SKM-1 (cell line): ENCODE measurements around the gene NOC2L.
"Not testable (repeated sequence)": the region's sequence is repeated elsewhere in the genome, so short reads cannot be mapped to it uniquely, and the experiment has no call there.

ENCODE experiments used
- DNase-seq: peaks from one replicate; lab custom pipeline; 2025; ENCODE audit not compliant: unreplicated experiment; lab: John Stamatoyannopoulos, UW

NOC2L gene

DNA sequence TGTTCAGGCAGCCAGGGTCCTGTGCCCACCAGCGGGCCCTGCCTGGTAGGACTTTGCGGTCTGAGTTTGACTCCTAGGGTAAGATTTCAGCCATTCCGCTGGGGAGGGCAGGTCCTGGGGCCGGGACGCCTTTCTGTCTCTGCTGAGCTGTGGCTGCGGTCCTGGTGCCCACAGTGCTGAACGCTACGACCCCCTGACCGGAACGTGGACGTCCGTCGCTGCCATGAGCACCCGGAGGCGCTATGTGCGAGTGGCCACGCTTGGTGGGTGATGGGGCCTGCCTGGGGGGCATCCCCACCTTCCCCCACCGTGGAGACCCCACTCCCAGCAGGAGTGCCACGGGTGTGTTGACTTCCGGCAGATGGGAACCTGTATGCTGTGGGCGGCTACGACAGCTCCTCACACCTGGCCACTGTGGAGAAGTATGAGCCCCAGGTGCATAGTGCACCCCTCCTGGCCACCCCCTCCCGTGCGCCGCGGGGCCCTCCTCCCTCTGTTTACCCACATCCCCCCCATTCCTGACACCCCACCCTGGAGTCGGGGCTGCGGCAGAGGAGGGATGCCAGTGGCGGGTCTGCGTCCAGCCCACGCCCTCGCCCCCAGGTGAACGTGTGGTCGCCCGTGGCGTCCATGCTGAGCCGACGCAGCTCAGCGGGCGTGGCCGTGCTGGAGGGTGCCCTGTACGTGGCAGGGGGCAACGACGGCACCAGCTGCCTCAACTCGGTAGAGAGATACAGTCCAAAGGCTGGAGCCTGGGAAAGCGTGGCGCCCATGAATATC, 4.9 kb upstream of the NOC2L start:
- DNase-seq: no peak

DNA sequence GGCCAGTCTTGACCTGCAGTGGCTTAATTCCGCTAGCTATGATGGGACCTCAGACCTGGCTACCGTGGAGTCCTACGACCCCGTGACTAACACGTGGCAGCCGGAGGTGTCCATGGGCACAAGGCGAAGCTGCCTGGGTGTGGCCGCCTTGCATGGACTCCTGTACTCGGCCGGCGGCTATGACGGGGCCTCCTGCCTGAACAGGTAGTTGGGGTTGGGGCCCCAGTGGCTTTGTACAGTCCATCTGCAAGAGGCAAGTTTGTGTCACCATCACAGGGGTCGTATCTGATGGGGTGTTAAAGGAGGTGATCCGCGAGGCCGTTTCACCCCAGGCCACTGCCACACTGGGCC, 4.2 kb upstream of the NOC2L start:
- DNase-seq: no peak

DNA sequence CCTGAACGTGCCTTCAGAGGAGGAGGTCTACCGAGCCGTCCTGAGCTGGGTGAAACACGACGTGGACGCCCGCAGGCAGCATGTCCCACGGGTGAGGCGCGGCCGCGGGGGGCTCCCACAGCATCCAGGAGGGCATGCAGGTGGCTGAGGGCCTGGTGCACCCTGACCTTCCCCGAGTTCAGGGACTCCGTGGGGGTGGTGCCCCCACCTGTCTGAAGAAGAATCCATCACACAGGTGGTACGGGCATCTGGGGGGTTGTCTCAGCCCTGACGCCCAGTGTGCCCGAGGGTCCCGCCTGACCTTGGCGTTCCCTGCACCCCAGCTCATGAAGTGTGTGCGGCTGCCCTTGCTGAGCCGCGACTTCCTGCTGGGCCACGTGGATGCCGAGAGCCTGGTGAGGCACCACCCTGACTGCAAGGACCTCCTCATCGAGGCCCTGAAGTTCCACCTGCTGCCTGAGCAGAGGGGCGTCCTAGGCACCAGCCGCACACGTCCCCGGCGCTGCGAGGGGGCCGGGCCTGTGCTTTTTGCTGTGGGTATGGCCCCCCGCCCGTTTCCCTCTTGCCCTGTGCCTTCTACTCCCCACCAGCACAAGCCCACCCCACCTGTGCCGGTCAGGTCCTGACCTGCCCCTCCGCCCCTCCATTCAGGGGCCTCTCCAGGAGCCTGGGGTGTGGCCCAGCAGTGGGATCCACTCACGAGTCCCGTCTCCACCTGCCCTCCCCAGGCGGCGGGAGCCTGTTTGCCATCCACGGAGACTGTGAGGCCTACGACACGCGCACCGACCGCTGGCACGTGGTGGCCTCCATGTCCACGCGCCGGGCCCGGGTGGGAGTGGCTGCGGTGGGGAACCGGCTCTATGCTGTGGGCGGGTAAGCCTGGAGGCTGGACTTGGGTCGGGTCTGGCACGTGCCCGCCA, 3.6 kb upstream of the NOC2L start:
- no peak for DNase-seq

DNA sequence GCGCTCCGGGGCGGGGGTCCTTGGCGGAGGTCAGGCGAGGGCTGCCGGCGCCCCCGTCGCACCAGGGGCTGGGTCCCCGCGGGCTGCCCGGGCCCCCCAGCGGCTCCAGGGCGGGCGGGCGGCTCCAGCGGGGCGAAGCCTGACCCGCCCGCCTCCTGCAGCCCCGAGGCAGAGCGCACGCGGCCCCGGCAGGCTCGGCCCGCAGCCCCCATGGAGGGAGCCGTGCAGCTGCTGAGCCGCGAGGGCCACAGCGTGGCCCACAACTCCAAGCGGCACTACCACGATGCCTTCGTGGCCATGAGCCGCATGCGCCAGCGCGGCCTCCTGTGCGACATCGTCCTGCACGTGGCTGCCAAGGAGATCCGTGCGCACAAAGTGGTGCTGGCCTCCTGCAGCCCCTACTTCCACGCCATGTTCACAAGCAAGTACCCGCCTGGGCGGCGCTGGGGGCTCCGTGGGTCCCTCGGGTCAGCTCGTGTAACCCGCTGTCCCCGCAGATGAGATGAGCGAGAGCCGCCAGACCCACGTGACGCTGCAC, 2.1 kb upstream of the NOC2L start:
- no peak for DNase-seq

DNA sequence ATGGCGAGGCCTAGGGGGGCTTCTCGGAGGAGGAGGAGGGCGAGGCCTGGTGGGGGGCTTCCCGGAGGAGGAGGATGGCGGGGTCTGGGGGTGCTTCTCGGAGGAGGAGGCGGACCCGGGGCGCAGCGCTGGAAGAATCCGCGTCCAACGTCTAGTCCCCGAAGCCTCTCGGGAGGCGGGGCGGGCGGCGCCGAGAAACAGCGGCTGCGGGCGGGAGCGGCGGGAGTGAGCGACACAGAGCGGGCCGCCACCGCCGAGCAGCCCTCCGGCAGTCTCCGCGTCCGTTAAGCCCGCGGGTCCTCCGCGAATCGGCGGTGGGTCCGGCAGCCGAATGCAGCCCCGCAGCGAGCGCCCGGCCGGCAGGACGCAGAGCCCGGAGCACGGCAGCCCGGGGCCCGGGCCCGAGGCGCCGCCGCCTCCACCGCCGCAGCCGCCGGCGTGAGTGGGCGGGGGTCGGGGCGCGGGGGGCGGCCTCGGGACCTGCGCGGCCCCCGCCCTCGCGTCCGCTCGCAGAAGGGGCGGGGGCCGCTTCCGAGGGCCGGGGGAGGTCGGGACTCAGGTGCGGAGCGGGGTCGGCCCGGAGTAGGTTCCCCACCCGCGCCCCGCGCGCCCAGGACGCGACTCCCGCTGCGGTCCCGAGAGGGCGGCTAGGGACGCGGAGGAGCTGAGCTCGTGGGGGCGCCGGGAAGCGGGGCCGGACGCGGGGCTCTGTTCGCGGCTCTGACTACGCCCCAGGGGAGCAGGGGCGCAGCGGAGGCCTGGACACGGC, 1.5 kb upstream of the NOC2L start, which contains the start of gene KLHL17:
KLHL17 (plus strand) TSS at position 222 of the 769 bp plus-strand sequence; CDS start at position 332, 110 bp downstream.
- peak; percentile 25 for DNase-seq

DNA sequence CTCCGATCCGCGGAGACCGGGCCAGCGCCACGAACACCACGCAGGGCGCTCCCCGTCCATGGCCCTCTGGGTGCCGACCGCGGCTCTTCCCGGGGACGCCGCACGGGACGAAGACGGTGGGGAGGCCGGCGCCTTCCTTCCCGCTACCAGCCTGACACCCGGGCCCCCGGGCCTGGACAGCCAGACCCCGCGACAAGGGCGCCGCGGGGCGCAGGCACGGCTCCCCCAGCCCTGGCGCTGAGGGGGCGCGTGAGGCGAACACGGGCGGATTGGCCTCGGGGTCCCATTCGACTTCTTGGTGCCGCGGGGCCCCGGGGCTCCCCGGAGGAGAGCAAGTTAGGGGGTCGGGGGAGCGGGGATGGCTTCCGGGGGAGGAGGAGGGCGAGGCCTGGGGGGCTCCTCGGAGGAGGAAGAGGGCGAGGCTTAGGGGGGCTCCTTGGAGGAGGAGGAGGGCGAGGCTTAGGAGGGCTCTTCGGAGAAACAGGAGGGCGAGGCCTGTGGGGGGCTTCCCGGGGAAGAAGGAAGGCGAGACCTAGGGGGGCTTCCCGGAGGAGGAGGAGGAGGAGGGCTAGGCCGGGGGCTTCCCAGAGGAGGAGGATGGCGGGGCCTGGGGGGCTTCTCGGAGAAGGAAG, 791 bp upstream of the NOC2L start:
- DNase-seq: no peak

GRCh38 chr1:956636-957035, 2.4 kb downstream of the NOC2L start:
- DNase-seq: no peak

DNA sequence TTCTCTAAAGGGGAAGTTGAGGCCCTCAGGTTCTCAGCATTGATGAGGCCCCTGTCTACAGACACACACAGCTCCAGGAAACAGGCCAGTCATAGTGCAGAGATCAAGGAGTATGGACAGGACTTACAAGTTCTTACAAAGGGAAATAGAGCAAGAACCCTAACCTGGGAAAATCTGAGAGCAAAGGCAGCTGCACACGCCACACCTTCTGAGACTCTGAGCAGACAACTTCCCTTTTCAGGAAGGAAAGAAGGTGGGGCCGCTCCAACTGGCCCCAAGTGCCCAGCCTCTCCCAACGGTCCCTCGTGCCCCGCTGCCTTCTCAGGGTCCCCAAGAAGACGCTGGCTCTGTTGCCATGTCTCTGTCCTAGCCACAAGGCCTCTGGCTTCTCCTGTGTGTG, 3.6 kb downstream of the NOC2L start:
- no peak for DNase-seq

GRCh38 chr1:954927-955326, 4.1 kb downstream of the NOC2L start:
- DNase-seq: no peak

GRCh38 chr1:953524-954320, 5.3 kb downstream of the NOC2L start:
- DNase-seq: no peak

DNA sequence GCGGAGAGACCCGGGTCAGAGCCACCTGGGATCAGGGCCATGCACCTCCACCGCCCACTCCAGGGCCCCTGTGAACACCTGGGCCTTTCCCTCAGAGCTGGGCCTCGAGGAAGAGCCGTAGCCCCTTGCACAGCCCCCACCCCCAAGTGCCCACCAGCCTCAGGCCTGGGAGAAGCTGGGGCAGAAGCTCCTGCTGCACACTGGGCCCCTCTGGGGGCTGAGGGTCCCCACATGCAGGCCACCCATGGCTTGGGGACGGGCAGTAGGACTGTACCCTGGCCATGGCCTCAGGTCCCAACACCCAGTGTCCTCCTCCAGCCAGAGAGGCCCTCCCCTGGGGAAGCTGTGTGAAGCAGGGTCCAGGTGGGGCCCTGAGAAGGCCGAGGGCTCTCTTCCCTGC, 6.5 kb downstream of the NOC2L start:
- DNase-seq: no peak

DNA sequence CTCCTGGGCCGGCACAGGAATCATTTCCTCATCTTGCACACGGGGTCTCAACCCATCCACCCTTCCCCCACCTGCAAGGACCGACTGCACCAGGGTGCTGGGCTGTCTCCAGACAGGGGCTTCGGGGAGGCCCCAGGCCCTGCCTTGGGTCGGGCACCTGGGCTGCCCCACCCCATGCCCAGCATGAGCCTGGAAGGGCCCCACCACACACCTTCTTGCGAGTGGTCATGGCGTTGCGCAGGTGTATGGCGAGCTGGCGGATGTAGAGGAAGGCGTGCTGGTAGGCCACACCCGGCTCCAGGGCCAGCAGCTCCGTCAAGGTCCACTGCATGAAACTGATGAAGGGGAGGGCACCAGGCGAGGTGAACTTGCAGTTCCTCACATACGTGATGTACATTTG, 6.9 kb downstream of the NOC2L start:
- DNase-seq: no peak

DNA sequence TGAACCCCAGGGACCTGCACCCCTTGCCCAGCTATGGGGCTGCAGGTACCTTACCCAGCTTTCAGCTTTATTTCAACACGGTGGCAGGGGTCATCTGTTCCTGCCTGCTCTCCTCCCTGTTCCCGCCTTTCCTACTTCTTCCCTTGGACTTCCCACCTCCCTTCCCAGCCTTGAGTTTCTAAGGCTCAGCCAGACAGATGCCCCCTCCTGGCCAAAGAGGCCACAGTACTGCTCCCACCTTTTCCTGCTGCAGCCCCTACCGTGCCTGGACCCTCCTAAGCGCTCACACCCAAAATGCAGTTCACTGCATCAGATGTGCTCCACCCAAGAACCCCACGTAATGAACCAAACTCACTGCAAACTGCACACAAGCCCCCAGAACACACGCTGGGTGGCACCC, 7.7 kb downstream of the NOC2L start:
- DNase-seq: no peak

DNA sequence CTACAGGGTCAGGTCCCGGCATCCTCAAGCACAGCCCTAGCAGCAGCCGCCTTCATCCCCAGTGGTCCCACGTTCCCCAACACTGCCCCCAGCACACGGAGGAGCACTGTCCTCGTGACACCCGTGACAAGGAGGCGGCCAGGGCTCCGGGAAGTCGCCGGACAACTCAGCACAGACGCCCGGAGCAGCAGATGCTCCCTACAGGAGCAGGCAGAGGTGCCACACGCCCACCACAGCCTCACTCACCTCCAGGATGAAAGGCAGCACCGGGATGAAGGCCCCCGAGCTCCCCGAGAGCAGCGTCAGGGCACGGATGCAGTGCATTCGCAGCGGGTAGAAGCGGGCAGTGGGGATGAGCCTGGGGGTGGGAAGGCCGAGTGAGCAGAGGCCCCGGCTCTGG, 8.2 kb downstream of the NOC2L start:
- no peak for DNase-seq

- no peak for DNase-seq
Measured at GRCh38 chr1:950268-950667, 8.8 kb downstream of the NOC2L start.

GRCh38 chr1:947958-948357, 11.1 kb downstream of the NOC2L start:
- no peak for DNase-seq

DNA sequence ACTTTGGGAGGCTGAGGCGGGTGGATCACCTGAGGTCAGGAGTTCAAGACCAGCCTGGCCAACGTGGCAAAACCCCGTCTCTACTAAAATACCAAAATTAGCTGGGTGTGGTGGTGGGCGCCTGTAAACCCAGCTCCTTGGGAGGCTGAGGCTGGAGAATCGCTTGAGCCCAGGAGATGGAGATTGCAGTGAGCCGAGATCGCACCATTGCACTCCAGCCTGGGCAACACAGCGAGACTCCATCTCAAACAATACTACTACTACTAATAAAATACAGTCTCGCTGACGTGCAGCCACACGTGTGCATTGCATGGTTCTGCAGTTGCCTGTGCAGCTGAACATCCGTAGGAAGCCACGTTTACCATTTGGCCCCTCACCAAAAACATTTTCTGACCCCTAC, 12.2 kb downstream of the NOC2L start:
- DNase-seq: not testable (repeated sequence)

GRCh38 chr1:945688-946556, 13.1 kb downstream of the NOC2L start:
- DNase-seq: no peak
